Frontal cortex (tissue), 4 donors: Measurements from ENCODE around the gene FOXC1. TPM values are rescaled to one million over a fixed set of nuclear protein-coding genes. Genes with fewer than 3 reads are reported as not detected.
A peak's percentile ranks its signal among the peaks of the same experiment; 100 is the strongest.

ENCODE experiments used
- DNase-seq, 2 donors: peaks; one replicate each; pipeline ENCODE4 v3.0.0; 2012; ENCODE audit warnings: low spot score in 2 of 2
- FAIRE-seq: peaks from 2 replicates; lab custom pipeline; 2012; peaks lifted over from hg19 to GRCh38; lab: Jason Lieb, UNC
- total RNA-seq: library from RNA; depleted of rRNA; stranded (reverse); fragments of >200 nt; gene quantifications from one replicate; pipeline ENCODE4 v1.2.3, GENCODE V29; 2014
- donor health status: control.
- donor health status: control.
- donor health status: control.

FOXC1 gene
- total RNA-seq, 1 donor from 2014 or later: 4.1 TPM

DNA sequence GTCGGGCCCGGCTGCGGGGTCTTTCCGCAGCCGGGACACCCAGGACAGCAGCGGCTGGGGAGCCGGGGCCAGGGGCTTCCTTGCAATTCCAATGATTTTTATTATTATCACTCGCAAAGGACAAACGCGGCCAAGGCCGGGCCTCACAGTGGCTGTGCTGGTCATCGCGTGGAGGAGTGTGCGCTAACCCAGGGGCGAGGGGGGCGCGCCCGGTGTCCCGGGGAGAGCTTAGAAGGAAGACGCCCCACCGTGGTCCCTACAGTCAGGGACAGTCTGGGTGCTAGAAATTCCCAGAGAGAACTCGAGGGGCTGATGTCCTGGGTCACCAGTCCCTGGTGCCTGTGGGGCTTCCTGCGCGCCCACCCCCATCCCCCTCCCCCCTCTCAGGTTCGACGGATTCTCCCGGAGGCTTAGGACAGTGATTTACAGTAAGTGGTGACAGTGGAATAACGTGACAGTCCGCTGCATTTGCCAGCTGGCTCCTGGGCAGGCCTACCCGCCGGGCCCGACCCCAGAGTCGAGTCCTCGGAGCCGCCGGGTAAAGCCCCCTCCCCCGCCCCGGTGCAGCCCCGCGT is 9.5 kb downstream of the FOXC1 start:
- DNase-seq (no peak), FAIRE-seq (no peak)

DNA sequence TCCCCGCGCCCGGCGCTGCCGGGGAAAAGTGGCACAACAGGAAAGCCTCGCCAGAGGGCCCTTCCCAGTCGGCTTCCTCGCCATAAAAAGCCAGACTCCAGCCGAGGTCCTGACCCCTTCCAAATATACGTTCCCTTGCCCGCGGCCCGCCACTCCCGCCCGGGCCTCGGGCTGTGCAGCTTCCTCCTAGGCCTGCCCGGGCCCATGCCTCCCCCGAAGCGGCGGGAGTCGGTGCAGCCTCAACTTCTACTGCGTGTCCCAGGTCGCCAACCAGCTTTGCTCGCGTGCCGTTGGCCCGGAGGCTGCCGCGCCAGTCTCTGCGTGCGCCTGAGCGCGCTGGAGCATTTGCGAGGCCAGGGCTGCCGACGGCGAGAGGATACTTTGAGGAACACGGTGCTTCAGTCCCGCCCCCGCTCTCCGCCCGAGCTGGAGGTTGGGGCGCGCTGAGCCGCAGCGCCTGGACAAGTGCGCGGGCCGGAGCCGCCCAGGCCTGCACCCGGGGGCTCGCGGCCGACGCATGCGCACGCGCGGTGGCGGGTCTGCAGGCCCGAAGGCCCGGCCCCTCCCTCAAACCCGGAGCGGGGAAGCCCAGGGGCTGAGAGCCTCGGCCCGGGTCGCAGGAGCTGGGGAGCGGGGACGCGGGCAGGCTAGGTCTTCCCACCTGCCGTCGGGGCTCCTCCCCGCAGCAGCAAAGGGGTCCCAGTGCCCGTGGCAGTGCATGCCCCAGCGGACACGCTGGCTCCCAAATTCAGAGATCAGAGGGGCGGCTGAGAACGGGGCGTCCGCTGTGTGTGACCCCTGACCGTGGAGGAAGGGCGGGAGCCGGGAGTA is 10.2 kb downstream of the FOXC1 start:
- FAIRE-seq (no peak), DNase-seq (no peak)

- no peak for FAIRE-seq
- DNase-seq: no peak
These were observed 10.9 kb downstream of the FOXC1 start for GRCh38 chr6:1620504-1621069.

DNA sequence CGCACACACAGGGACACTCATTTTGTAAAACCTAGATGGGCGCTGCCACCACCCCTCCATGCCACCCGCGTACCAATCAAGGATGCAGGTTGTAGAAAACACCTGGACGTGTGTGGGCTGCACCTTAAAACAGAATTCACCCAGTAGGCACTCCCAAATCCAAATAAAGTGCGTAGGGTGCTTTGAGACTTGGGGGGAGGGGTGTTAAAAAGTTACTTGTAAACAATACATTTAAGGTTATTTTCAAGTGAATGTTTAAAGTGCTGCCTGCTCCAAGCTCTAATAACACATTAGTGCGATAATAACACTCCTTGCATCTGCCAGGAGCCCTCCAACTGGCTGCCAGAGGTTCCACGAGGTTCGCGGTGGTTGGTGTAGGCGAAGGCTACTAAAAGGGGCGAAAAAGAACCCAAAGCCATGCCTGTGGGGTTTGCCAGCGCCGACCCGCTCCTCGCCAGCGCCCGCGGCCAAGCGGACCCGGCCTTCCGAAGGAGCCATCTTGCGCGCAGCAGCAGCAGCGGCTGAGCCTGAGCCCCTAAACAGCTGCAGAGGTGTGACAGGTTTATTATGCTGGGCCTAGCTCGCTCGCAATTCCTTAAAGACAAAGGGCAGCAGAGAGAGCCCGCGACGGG is 11.5 kb downstream of the FOXC1 start:
- DNase-seq (no peak), FAIRE-seq (no peak)

GRCh38 chr6:1622220-1622850 is 12.6 kb downstream of the FOXC1 start:
- FAIRE-seq (no peak), DNase-seq (no peak)

DNA sequence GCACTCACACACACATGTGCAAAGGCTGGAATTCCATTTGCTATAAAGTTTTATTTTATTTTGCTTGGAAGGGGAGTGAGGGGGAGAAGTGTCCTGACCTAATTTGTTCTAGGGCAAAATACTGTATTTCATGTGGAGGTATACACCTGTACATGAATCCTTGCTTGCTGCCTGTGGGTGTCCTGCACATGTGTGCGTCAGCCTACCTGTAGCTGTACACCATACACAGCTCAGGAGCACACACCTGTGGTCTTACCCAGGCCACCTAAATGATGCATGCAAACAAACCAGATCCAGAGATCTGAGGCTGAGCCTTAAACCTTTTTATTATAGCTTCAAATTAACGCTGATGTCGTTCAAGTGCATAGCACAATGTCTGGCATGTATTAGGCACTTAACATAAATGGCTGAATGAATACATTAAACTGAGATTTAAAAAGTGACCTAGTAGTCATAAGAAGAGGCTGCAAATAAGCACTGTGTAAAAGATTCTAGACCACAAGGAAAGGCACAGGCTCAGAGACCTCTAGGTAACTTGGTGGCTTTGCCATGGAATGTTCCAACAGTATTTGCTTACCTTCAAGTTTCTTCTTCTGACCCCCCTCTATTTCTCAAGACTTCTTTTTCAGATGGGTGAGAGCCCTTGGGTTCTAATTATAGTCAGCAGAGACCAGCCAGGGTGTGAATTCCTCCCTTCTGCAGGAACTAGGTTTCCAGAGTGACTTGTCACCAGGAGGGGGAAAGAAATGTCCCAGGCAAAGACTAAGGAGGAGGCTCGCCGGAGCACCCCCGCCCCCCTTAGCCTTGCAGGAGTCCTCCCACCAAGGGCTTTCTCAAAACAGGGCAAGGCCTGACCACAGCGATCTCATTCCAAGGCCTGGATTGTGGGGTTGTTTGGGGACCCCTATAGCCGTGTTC is 13.4 kb downstream of the FOXC1 start:
- FAIRE-seq: no peak
- no peak for DNase-seq

DNA sequence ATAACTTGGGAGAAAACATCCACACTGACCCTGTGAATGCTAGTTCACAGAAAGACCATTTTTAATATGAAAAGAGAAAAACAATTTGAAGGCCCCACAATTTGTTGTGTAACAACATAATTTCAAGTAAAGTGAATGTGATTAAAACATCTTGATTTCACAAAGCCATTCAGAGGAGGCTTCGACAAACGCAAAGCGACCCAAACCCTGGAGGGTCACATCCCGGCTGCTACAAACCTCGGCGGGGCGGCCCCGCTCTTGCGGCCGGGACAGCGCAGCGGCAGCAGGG is 14.0 kb downstream of the FOXC1 start:
- no peak for DNase-seq
- no peak for FAIRE-seq

- FAIRE-seq (no peak), DNase-seq (peak in 1 of 2 donors; percentile 19)
These were observed 14.5 kb downstream of the FOXC1 start for GRCh38 chr6:1624058-1624850.

DNA sequence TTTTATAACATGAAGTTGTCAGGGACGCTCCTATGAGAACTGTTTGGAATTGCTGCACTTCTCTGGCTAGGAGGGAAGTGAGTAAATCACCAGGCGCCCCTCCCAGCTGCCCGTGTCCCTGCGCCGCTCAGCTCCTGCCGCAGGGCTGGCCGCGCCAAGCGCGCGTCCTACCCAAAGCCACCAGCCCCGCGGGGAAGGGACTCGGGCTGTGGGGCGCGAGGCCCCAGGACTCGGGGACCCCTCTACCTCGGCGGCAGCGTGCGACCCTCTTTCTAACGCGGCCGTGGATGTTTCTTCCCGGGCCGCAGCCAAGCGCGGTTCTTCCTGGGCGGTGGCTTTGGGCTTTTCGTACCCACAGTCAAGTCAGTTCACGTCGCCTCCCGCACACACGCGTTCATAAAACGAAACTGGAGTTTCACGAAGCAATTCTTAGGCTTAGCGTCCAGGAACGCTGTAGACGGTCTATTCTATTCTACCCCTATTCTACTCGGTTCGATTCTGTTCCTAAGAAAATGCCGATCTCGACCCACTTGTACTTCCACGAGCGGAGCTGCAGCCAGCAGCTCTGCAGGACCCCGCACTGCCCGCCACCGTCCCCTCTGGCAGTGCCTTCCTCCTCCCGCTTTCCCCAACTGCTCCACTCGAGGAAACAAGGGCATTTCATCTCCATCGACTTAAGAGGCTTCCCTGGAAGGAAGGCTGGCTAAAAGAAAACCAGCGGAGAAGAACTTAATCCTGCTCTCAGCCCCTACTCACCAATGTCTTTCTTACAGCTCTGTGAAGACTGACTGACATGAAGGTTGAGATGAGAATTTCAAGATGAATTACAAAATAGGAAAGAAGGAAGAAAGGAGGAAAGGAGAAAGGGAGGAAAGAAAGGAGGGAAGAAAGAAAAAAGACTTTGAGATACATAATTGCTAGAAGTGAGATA is 15.4 kb downstream of the FOXC1 start:
- DNase-seq: peak in 1 of 2 donors; percentile 17
- no peak for FAIRE-seq

DNA sequence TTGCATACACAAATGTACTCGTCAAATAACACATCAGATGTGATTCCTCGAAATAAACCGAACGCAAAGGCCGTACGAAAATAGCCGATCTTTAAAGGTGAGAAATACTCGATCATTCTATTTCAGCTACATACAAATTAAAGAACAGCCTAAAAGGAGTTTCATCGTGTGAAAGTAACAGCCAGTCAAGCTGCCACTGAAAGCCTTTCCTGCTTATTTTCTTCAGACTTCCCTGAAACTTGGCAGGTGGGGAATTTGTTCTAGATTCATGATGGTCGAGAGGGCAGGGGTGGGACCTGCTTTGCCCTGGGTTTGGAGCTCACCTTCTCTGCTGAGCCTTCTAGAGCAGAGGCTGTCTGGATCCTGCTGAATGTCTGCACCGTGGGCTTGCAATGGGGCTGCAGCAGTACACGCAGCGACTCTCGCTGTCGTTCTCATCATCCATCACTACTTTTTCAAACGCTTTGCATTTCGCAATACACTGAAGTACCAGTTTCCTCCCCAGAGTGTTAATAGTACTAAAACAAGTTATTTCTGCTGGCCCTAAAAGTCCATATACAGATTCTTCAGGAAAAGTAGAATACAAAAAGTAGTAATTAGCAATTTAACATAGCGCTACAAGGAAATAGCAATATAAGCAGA is 16.2 kb downstream of the FOXC1 start:
- FAIRE-seq (no peak), DNase-seq (no peak)

GRCh38 chr6:1626481-1626880 is 16.8 kb downstream of the FOXC1 start:
- FAIRE-seq (no peak), DNase-seq (no peak)

DNA sequence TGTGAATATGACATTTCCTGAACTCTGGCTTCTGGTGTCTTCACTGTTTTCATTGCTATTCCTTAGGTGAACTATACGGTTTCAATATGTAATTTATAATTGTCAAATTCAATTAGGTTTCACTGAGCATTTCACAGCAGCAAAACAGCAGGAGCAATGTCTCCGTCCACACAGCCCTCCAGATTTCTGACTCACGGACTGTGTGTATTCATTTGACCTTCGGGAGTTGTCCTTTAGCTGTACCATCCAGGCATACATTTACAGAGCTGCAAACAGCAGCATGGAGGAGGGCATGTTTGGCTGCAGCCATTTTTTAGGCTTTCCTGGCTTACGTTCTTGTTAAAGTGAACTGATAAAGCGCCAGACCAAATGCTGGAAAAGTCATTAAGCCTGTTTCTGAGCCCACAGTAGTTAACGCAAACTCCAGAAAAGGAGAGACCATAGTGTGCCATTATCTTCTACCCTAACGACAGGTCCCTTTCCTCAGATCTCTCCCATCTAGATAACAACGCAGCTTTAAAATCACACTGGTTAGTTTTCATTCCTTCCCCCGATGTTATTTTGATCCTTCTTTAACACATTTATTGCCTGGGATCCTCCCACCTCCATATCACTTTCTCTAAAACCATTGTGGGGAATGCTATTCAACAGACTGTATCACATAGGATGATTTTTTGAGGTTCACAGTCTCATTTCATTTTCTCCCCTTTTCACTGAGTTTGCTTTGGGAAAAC is 18.3 kb downstream of the FOXC1 start:
- FAIRE-seq (no peak), DNase-seq (no peak)

- DNase-seq (no peak), FAIRE-seq (no peak)
These were observed 19.6 kb downstream of the FOXC1 start for GRCh38 chr6:1629316-1629715.

GRCh38 chr6:1630212-1630770 is 20.6 kb downstream of the FOXC1 start:
- FAIRE-seq: no peak

GRCh38 chr6:1630771-1631217 is 21.1 kb downstream of the FOXC1 start:
- DNase-seq (no peak), FAIRE-seq (no peak)

More at GRCh38 chr6:1630212-1630770, 20.6 kb downstream of the FOXC1 start:
- no peak for DNase-seq

GRCh38 chr6:1631251-1631650 is 21.5 kb downstream of the FOXC1 start:
- DNase-seq (no peak), FAIRE-seq (no peak)
